GM18870 (cell line): ENCODE measurements around the gene WHRN.

Experiments used
- ATAC-seq: cut with Tn5 transposase; IDR thresholded peaks from one replicate; pipeline ENCODE4 v1.9.1; 2021; ENCODE audit warnings: moderate library complexity; ENCODE audit not compliant: unreplicated experiment

WHRN gene

GRCh38 chr9:114401344-114401743, 103.9 kb downstream of the WHRN start:
- no peak for ATAC-seq

- no peak for ATAC-seq
Observed at GRCh38 chr9:114400772-114401171, 104.5 kb downstream of the WHRN start.

- no peak for ATAC-seq
Observed at GRCh38 chr9:114400219-114400618, 105.1 kb downstream of the WHRN start.

- ATAC-seq, result no peak
Observed at GRCh38 chr9:114399381-114399780, 105.9 kb downstream of the WHRN start.

GRCh38 chr9:114397848-114398605, 107.2 kb downstream of the WHRN start:
- peak; percentile 79 for ATAC-seq

GRCh38 chr9:114397219-114397847, 107.9 kb downstream of the WHRN start:
- ATAC-seq, result no peak

- no peak for ATAC-seq
Observed at GRCh38 chr9:114396558-114397218, 108.6 kb downstream of the WHRN start.

GRCh38 chr9:114395768-114396167, 109.5 kb downstream of the WHRN start:
- no peak for ATAC-seq

- ATAC-seq, result no peak
Observed at GRCh38 chr9:114395334-114395617, 110.0 kb downstream of the WHRN start.

GRCh38 chr9:114394523-114395333, 110.5 kb downstream of the WHRN start:
- ATAC-seq, result no peak

- no peak for ATAC-seq
Observed at GRCh38 chr9:114392749-114393112, 112.5 kb downstream of the WHRN start.

- no peak for ATAC-seq
Observed at GRCh38 chr9:114390952-114391351, 114.3 kb downstream of the WHRN start.

GRCh38 chr9:114389612-114390368, 115.5 kb downstream of the WHRN start:
- no peak for ATAC-seq

GRCh38 chr9:114388764-114389375, 116.4 kb downstream of the WHRN start:
- ATAC-seq, result no peak

- no peak for ATAC-seq
Observed at GRCh38 chr9:114388357-114388682, 117.0 kb downstream of the WHRN start.

- peak; percentile 26 for ATAC-seq
Observed at GRCh38 chr9:114387680-114388356, 117.5 kb downstream of the WHRN start, which contains the start of gene AKNA. AKNA (minus strand) TSS chr9:114387982; CDS start chr9:114381333, 6,649 bp downstream.

GRCh38 chr9:114386886-114387679, 118.2 kb downstream of the WHRN start:
- ATAC-seq, result no peak

- ATAC-seq, result no peak
Observed at GRCh38 chr9:114386361-114386885, 118.8 kb downstream of the WHRN start.
